Ovary (tissue), 9 donors: ENCODE measurements around the gene ARHGEF28. TPM values are rescaled to one million over a fixed set of nuclear protein-coding genes. Genes with fewer than 3 reads are reported as not detected.

Source experiments
- DNase-seq, 5 donors: peaks; one replicate each; pipeline ENCODE4 v3.0.0-alpha.2; 2019 to 2020
- H3K27ac ChIP-seq, 2 donors: fragments of 200-600 bp; one replicate each; pipeline versions ENCODE4 v1.5.1 to v1.8.0; 2019 to 2022
- H3K27me3 ChIP-seq: fragments of 200-600 bp; one replicate; pipeline ENCODE4 v1.8.0; 2022
- H3K36me3 ChIP-seq: fragments of 200-600 bp; sonication (generic); one replicate; pipeline ENCODE4 v1.5.1; 2019
- H3K4me1 ChIP-seq: one replicate; pipeline ENCODE4 v1.8.1; 2013; ENCODE audit warnings: mild to moderate bottlenecking, moderate library complexity; ENCODE audit not compliant: insufficient read depth
- H3K4me3 ChIP-seq: fragments of 200-600 bp; sonication (generic); one replicate; pipeline ENCODE4 v1.5.1; 2017
- H3K9me3 ChIP-seq, 2 donors: fragments of 200-600 bp in 1 of 2; sonication (generic) in 1 of 2; one replicate each; pipeline versions ENCODE4 v1.5.1 to v1.8.1; 2013 to 2019; ENCODE audit warnings: mild to moderate bottlenecking in 1 of 2, moderate library complexity in 1 of 2
- CTCF ChIP-seq, 3 donors: fragments of 450-650 bp in 2 of 3; fragments of 200-600 bp in 1 of 3; IDR thresholded peaks; one replicate each; pipeline versions ENCODE4 v1.5.1 to v1.8.0; 2016 to 2022; ENCODE audit warnings: antibody characterized with exemption in 3 of 3, mild to moderate bottlenecking in 1 of 3
- EP300 ChIP-seq: sonication (generic); formaldehyde crosslinking; IDR thresholded peaks from one replicate; pipeline ENCODE4 v1.6.1; 2017; ENCODE audit warnings: antibody characterized with exemption
- POLR2A ChIP-seq: fragments of 450-650 bp; IDR thresholded peaks from one replicate; pipeline ENCODE4 v1.6.1; 2017; ENCODE audit warnings: antibody characterized with exemption, mild to moderate bottlenecking, moderate library complexity
- WGBS, 3 donors: extraction: QIAGEN DNeasy Blood & Tissue Kit in 1 of 3; methylation state at CpG; one replicate each; pipeline versions ENCODE4 v1.1.5 to v1.1.7; 2013 to 2017; 5-methylcytosine and 5-hydroxymethylcytosine counted together
- intact Hi-C, 4 donors: fragments of 100-400 bp; cut with DNase I; formaldehyde crosslinking; loops; one replicate each; pipeline versions ENCODE4 v1.11.0 to v1.15.1; 2022 to 2023
- polyA plus RNA-seq, 2 donors: library from polyadenylated mRNA; stranded (reverse); fragments of 200-250 nt in 1 of 2; fragments of 350-450 nt in 1 of 2; fragmentation: Illumina TruSeq in 1 of 2; extraction: RNeasy Lipid Tissue Mini Kit (QIAGEN cat#74804) in 1 of 2; gene quantifications; one replicate each; pipeline ENCODE4 v1.2.3, GENCODE V29; 2013 to 2014
- total RNA-seq, 7 donors: library from RNA; depleted of rRNA in 2 of 7; stranded (reverse); fragments of >200 nt in 2 of 7; fragmentation: NEBNext Ultra II Directional in 3 of 7; extraction: Animal tissue kit (Norgen Biotek cat#: 25700) in 3 of 7; gene quantifications; one replicate each; pipeline versions ENCODE4 v1.1.0 to v1.2.4, GENCODE V29; 2016 to 2023
- donor health status: DM: no; HTN: no; CAD: no; lungs with moderate emphysema.
- donor health status: DM: no; HTN: no; CAD: no.
- donor health status: Bipolar disorder and iron deficiency.
- donor health status: DM: yes; HTN: yes; CAD: no.
- donor health status: DM: no; HTN: no; CAD: no.
- donor health status: DM: yes; HTN: yes; CAD: no.

ARHGEF28 gene
- total and polyA plus RNA-seq, 9 donors = 21.5 to 75.6 (median 35.0) TPM

- Histone ChIP-seq H3K27me3 (no peaks in the 10 kb centered on the region), H3K27ac (no peak overlapping the region), H3K9me3 (no peaks in the 10 kb centered on the region), H3K36me3 (no peaks in the 10 kb centered on the region), H3K4me1 (peaks cover 18% of the 10 kb centered on the region), H3K4me3 (no peak overlapping the region)
- TF ChIP-seq CTCF (IDR thresholded peaks at IDR 0.05) (no peak), EP300 (no peak), POLR2A (no peak)
- intact Hi-C loops = no loop called here
- 51 to 73% (median 59%) methylated on average over 2 of the region's 2 CpGs for WGBS, 3 donors
- no peak for DNase-seq
These were observed 46.1 kb downstream of the ARHGEF28 start for GRCh38 chr5:73672132-73672531.

- Histone ChIP-seq H3K27me3 (no peaks in the 10 kb centered on the region), H3K4me3 (no peak overlapping the region), H3K9me3 (no peaks in the 10 kb centered on the region), H3K36me3 (no peaks in the 10 kb centered on the region), H3K27ac (peak overlapping the region in 1 of 2 donors; percentile 57), H3K4me1 (peaks cover 18% of the 10 kb centered on the region)
- TF ChIP-seq POLR2A (no peak), CTCF (IDR thresholded peaks at IDR 0.05) (no peak), EP300 (no peak)
- DNase-seq = no peak
- intact Hi-C loops = no loop called here
These were observed 47.2 kb downstream of the ARHGEF28 start for GRCh38 chr5:73673161-73673591.

- Histone ChIP-seq H3K4me1 (peaks cover 18% of the 10 kb centered on the region), H3K27me3 (no peaks in the 10 kb centered on the region), H3K4me3 (no peak overlapping the region), H3K27ac (peak overlapping the region; percentile 52 to 57), H3K36me3 (no peaks in the 10 kb centered on the region), H3K9me3 (no peaks in the 10 kb centered on the region)
- intact Hi-C loops = no loop called here
- DNase-seq = no peak
- 74 to 88% (median 76%) methylated on average over 2 of the region's 2 CpGs for WGBS, 3 donors
- TF ChIP-seq CTCF (IDR thresholded peaks at IDR 0.05) (no peak), POLR2A (no peak), EP300 (no peak)
These were observed 48.6 kb downstream of the ARHGEF28 start for GRCh38 chr5:73674669-73675004.

GRCh38 chr5:73678322-73678740, 52.3 kb downstream of the ARHGEF28 start:
- no peaks in the 10 kb centered on the region for H3K36me3 ChIP-seq
- no peaks in the 10 kb centered on the region for H3K9me3 ChIP-seq
- no peaks in the 10 kb centered on the region for H3K27me3 ChIP-seq
- no peak for DNase-seq
- no peak overlapping the region for H3K27ac ChIP-seq
- TF ChIP-seq CTCF (IDR thresholded peaks at IDR 0.05) (no peak), EP300 (no peak), POLR2A (no peak)
- intact Hi-C loops = no loop called here
- H3K4me1 ChIP-seq = peaks cover 13% of the 10 kb centered on the region
- WGBS, 3 donors = 75 to 92% (median 91%) methylated on average over 4 of the region's 4 CpGs
- H3K4me3 ChIP-seq = no peak overlapping the region

GRCh38 chr5:73678807-73679206, 52.8 kb downstream of the ARHGEF28 start:
- no peaks in the 10 kb centered on the region for H3K9me3 ChIP-seq
- intact Hi-C loops = no loop called here
- WGBS, 3 donors = 90 to 97% (median 96%) methylated on average over 3 of the region's 3 CpGs

More at GRCh38 chr5:73678807-73679206, 52.8 kb downstream of the ARHGEF28 start:
- no peaks in the 10 kb centered on the region for H3K27me3 ChIP-seq
- no peaks in the 10 kb centered on the region for H3K36me3 ChIP-seq
- no peak overlapping the region for H3K27ac ChIP-seq
- H3K4me1 ChIP-seq = peaks cover 12% of the 10 kb centered on the region
- DNase-seq = no peak
- H3K4me3 ChIP-seq = no peak overlapping the region
- no peak for TF ChIP-seq POLR2A
- no peak for TF ChIP-seq EP300
